ENCODE measurements around the gene WDR54. TPM values are rescaled to one million over a fixed set of nuclear protein-coding genes. Genes with fewer than 3 reads are reported as not detected.

WDR54 gene
- total RNA-seq, 4 donors from 2014 or later = 12.3 to 19.7 (median 16.3) TPM; not detected in 1

DNA sequence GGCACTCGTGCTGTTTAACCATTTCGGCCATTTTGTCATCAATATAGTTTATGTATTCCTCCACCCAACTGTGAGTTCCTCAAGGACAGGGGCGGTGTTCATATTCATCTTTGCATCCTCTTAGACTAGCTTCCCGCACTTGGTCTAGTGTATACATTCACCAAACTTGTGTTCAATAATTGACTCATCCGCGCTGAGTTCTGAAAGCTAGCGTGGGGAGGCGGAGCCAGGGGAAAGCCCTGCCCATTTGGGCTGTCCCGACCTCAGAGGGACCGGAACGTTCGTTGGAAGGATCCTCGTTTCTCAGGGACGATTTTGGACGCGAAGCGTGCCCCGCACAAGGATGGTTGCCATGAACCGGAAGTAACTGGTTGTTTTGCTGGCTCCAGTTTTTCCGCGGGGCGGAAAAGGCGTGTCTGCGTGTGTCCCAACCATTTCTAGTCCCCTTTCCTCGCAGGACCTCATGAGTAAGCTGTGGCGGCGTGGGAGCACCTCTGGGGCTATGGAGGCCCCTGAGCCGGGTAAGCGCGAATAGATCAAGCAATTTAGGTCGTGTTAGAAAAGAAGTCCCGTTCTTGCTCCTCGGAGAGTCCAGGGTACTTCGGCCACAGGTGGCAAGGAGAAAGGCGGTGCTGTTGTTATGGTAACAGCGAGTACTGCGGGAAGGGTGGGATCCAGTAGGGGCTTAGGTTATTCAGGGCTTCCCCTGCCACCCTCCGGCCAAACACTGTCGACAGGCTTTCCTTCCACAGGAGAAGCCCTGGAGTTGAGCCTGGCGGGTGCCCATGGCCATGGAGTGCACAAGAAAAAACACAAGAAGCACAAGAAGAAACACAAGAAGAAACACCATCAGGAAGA, 33.4 kb downstream of the WDR54 start, which contains the start of gene INO80B:
Gene INO80B (plus strand): TSS at position 434 of the 858 bp plus-strand sequence. CDS start 30 bp downstream, at position 464.
- H3K36me3 ChIP-seq = no peaks in the 10 kb centered on the region
- H3K4me3 ChIP-seq = peak within 1 kb of the TSS; percentile 64 to 71
- intact Hi-C loops (cut with DNase I; ENCODE audit: low total_unique reads) = no loop called here
- TF ChIP-seq POLR2A (IDR thresholded peaks at IDR 0.05) = peak; percentile 48 to 60
- TF ChIP-seq, protein P1, sequence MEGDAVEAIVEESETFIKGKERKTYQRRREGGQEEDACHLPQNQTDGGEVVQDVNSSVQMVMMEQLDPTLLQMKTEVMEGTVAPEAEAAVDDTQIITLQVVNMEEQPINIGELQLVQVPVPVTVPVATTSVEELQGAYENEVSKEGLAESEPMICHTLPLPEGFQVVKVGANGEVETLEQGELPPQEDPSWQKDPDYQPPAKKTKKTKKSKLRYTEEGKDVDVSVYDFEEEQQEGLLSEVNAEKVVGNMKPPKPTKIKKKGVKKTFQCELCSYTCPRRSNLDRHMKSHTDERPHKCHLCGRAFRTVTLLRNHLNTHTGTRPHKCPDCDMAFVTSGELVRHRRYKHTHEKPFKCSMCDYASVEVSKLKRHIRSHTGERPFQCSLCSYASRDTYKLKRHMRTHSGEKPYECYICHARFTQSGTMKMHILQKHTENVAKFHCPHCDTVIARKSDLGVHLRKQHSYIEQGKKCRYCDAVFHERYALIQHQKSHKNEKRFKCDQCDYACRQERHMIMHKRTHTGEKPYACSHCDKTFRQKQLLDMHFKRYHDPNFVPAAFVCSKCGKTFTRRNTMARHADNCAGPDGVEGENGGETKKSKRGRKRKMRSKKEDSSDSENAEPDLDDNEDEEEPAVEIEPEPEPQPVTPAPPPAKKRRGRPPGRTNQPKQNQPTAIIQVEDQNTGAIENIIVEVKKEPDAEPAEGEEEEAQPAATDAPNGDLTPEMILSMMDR (IDR thresholded peaks at IDR 0.05) = peak in 2 of 4 experiments; percentile 32 to 48
- H3K27me3 ChIP-seq = no peaks in the 10 kb centered on the region
- DNase-seq = peak; percentile 96 to 97
- peak within 1 kb of the TSS; percentile 49 to 71 for H3K27ac ChIP-seq
- H3K9me3 ChIP-seq = no peaks in the 10 kb centered on the region
- peaks cover 3 to 18% of the 10 kb centered on the region in 2 donors for H3K4me1 ChIP-seq

DNA sequence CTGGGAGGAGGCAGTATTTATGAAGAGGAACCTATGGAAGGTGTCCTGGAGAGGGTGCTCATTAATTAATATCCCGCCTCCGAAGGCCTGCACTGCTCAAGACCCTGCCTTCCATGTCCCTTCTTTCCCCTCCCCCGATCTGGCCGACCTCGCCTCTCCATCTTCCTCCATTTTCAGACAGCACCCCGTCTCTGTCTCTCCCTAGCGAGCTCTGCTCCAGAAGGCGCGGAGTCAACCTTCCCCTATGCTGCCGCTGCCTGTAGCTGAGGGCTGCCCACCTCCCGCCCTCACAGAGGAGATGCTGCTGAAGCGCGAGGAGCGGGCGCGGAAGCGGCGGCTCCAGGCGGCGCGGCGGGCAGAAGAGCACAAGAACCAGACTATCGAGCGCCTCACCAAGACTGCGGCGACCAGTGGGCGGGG, 35.6 kb downstream of the WDR54 start:
- no peak for DNase-seq
- Histone ChIP-seq H3K27me3 (no peaks in the 10 kb centered on the region), H3K36me3 (no peaks in the 10 kb centered on the region), H3K4me3 (peak overlapping the region; percentile 69 to 70), H3K9me3 (no peaks in the 10 kb centered on the region), H3K4me1 (peaks cover 3 to 18% of the 10 kb centered on the region in 2 donors), H3K27ac (peak overlapping the region; percentile 95 to 98)
- intact Hi-C loops (cut with DNase I; ENCODE audit: low total_unique reads) = no loop called here
- TF ChIP-seq, protein P1 (IDR thresholded peaks at IDR 0.05) = no peak
- TF ChIP-seq POLR2A (IDR thresholded peaks at IDR 0.05) = no peak

DNA sequence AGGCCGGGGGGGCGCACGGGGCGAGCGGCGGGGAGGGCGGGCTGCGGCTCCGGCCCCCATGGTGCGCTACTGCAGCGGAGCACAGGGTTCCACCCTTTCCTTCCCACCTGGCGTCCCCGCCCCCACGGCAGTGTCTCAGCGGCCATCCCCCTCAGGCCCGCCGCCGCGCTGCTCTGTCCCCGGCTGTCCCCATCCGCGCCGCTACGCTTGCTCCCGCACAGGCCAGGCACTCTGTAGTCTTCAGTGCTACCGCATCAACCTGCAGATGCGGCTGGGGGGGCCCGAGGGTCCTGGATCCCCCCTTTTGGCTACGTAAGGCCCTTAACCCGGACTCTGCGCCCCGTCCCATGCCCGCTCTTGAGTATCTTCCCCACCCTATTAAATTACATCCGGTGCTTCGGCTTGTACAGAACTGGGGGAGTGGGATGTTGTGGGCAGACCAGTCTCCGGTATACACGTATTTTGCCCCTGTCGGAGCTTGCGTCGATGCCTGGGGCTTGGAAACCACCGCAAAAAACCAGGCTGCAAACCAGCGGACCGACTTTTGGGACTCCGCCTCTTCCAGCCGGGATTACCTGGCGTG, 36.1 kb downstream of the WDR54 start:
- H3K27me3 ChIP-seq = no peaks in the 10 kb centered on the region
- peak; percentile 64 to 86 for TF ChIP-seq POLR2A (IDR thresholded peaks at IDR 0.05)
- TF ChIP-seq, protein P1 (IDR thresholded peaks at IDR 0.05) = no peak
- H3K4me1 ChIP-seq = peaks cover 3 to 18% of the 10 kb centered on the region in 2 donors
- no peaks in the 10 kb centered on the region for H3K9me3 ChIP-seq
- peak overlapping the region; percentile 95 to 98 for H3K27ac ChIP-seq
- no peaks in the 10 kb centered on the region for H3K36me3 ChIP-seq
- intact Hi-C loops (cut with DNase I; ENCODE audit: low total_unique reads) = no loop called here
- H3K4me3 ChIP-seq = peak overlapping the region; percentile 69 to 70
- DNase-seq = peak in 1 of 2 donors; percentile 58

DNA sequence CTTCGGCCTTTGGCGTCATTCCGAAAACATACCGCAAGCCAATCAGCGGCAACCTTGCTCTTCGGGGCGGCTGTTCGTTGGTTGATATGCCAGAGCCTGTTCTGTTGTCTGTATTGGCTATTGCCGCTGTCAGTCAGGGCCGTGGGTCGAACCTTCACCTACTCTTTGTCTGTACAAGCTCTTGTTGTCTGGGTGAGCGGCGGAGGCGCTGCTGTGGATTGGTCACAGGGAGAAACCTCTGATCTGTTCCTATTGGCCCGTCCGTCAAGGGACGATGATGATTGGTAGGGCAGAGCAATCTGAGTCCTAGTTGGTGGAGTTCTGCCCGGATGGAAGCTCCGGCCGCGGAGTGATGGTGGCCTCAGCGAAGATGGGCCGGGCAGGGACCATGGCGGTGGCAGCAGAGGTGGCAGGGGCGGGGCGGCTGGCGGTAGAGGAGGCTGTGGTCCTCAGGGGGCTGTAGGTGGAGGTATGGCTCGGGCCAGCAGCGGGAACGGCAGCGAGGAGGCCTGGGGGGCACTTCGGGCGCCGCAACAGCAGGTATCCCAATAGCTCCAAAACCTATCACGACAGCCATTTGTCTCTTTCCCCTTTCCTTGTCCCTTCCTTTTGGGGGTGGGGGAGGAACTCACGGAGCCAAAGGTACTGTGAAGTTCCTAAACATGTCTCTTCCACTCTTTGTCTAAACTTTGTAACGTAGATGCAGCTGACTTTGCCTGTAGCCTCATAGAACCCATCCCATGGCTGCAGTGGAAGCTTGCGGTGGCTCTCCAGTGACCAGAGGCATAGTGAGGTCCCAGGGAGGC, 36.8 kb downstream of the WDR54 start, which contains the start of gene WBP1:
Gene WBP1 (plus strand): TSS at position 307 of the 806 bp plus-strand sequence. CDS start 165 bp downstream, at position 472.
- peaks cover 3 to 18% of the 10 kb centered on the region in 2 donors for H3K4me1 ChIP-seq
- intact Hi-C loops (cut with DNase I; ENCODE audit: low total_unique reads) = no loop called here
- no peaks in the 10 kb centered on the region for H3K36me3 ChIP-seq
- no peaks in the 10 kb centered on the region for H3K9me3 ChIP-seq
- TF ChIP-seq, protein P1 (IDR thresholded peaks at IDR 0.05) = peak in 1 of 4 experiments; percentile 26
- peak in 1 of 2 donors; percentile 42 for TF ChIP-seq POLR2A (IDR thresholded peaks at IDR 0.05)
- peak within 1 kb of the TSS; percentile 69 to 70 for H3K4me3 ChIP-seq
- H3K27ac ChIP-seq = peak within 1 kb of the TSS; percentile 95 to 98
- no peaks in the 10 kb centered on the region for H3K27me3 ChIP-seq
- DNase-seq = peak; percentile 100

Data from uterus (tissue), 4 donors.